Activated CD8-positive, alpha-beta memory T cell treated with anti-CD3 and anti-CD28 coated beads, Interleukin-2, amount 50 U/mL, for 1 hour (primary cell): ENCODE data around the gene SH3RF3.

Source experiments
- DNase-seq: peaks from one replicate; pipeline ENCODE4 v3.0.0-alpha.2; 2020; ENCODE audit errors: extremely low read depth

The SH3RF3 gene

DNA sequence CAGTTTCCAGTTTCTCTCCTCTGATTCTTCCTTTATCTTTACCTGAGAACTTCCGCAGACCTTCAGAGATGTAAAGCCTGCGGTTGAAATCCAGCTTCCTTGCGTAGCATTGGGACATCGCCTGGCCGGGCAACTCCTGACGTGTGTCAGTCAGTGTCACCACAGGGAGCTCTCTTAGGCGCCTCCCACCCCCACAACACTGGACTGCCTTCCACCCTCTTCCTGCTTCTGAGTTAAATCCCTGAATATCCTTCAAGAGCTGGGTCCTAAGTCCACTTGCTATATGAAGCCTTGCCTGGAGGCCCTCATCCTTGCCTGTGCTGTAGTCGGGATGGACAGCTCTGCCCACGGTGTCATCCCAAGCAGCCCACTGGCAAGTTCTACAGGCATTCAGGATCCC, 305.3 kb downstream of the SH3RF3 start:
- no peak for DNase-seq

DNA sequence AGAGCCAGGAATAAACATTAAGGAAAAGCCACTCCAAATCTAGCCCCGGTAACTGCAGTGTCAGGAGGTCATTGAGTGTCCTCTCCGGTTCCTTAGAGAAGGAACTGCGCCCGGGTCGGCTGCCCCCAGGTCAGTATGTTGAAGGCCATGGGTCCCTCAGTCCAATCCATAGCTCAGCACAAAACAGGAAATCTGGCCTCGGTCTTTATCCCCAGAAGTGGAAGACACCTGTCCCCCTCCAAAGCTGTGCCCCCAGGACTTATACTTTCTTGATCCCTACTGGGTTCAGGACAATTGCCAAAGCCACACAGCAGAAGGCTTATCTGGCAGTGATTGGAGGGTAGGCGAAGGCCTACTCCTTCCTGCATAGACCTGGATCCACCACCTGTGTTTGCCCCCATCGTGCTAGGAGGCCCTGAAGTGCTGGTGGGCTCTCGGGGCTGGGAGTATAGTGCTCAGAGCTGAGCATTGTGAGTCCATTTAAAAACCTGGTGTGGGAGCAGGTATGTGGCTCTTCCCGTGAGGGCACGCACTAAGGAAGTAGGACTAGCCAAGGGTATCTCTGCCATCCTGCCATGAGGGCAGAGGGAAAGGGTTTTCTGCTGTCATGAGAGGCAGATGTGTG, 306.2 kb downstream of the SH3RF3 start:
- DNase-seq, result no peak

DNA sequence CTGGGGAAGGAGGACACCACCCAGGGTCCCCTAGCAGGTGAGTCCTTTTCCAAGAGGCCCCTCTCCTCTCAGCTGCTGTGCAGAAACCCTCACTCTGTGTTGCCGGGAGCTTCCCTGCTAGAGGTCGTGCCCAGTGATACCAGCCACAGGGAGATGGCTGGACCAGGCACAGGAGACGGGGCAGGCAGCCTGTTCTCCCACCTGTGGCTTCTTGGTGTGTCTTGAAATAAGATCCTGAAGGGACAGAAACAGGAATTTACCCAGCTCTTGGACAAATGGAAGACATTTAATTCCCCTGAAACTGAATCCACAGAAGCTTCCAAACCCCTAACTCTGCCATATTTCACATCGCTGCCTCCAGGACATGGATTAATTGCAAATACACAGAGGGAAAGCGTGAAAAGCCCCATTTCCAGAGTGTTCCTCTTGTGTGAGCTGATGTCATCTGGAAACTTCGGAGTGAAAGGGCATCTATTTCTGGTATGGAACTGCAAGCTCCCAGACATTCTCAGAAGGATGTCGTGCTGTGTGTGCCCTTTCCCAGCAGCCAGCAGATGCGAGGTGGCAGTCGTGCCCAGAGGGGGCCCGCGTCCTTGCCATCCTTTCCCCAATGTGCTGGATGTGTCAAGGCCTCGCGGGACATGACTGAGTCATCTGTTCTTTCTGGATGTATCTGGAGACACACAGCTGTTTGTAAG, 307.0 kb downstream of the SH3RF3 start:
- DNase-seq, result no peak

DNA sequence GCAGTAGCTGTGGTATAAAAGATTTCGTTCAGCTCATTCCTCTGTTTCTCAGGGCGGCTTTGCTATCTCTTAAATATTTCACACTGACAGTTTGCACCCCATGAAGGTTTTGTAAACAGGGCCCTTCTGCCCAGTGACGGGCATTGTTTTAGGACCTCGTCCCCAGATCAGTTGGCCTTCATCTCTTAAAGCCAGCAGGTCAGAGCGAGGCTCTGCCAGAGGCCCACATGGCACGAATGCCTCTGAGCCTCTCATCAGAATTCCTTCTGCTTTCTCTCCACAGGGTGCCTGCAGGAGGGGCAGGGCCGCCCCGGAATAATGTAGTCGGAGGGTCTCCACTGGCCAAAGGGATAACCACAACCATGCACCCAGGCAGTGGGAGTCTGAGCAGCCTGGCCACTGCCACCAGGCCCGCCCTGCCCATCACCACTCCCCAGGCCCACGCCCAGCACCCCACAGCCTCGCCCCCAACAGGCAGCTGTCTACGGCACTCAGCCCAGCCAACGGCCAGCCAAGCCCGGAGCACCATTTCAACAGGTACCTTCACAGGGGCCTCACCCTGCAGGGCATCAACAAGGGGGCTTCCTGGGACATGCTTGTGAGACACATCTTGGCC, 307.7 kb downstream of the SH3RF3 start:
- no peak for DNase-seq

DNA sequence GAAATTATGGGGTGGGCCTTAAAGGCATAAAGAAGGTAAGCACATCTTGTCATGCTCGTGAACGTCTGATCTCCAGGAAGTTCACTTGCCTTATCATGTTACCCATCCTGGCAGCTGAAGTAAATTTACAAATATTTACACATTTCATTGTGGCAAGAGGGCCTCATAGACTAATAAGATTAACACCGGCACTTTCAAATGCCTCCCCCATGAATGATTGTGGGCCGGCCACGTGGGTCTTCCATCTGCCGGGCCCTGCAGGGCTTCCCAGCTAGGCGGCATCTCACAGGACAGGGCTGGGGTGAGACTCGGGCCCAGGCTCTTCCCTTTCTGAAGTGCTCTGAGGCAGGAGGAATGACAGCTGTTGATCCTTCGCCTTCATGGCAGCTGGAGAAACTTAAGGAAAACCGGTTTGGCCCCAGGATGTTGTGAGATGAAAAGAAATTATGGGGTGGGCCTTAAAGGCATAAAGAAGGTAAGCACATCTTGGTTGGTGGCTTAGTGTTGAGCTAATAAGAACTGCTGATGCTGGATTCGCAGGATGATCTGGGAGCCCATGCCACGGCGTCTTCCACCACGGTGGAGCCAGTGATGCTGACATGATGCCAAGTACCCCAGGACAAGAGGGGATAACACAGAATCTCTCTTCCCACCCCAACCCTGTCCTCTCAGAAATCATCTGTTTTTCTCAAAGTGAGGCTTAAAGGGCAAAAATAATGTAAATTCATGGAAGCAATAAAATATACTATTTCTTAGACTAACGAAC, 308.5 kb downstream of the SH3RF3 start:
- DNase-seq, result no peak

DNA sequence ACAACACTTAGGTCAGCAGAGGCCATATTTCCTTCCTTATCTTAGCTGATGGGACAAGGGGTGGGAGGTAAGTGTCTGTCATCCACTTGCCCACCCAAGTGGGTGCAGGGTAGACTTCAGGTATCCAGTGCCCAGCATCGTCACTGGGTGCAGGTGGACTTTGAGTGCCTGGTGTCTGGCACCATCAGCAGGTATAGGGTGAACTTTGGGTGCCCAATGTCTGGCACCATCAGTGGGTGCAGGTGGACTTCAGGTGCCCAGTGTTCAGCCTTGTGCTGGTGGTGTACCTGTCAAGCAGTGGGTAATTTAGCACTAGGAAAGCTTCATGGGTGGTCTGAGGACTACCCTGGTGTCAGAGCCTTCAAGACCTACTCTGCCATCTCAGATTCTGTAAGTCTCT, 309.1 kb downstream of the SH3RF3 start:
- DNase-seq, result no peak

DNA sequence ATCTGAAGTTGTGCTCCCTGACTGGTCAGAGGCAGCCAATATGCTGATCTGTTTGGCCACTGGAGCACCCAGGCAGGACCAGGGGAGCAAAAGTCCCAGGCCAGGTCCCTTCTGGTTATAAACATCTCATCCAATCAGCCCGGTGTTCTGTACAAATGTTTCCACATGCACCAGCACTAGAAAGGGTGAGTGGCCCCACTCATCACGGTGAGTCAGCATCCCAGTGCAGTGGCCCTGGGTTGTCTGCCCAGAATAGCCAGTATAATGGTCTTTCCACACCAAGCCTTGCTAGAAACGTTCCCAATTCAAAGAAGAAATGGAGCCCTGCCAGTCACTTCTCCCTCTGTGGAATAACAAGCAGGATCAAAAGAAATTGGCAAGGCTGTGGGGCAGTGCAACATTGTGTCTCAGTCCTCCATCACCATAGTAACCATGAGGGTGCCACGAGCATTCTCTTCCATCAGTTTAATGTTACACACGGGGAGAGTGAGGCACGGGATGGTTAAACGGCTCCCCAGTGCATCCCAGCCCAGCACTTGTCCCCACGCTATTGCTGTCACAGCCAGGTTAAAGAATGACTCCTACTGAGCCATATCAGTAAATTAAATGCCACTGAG, 309.9 kb downstream of the SH3RF3 start:
- DNase-seq, result no peak

DNA sequence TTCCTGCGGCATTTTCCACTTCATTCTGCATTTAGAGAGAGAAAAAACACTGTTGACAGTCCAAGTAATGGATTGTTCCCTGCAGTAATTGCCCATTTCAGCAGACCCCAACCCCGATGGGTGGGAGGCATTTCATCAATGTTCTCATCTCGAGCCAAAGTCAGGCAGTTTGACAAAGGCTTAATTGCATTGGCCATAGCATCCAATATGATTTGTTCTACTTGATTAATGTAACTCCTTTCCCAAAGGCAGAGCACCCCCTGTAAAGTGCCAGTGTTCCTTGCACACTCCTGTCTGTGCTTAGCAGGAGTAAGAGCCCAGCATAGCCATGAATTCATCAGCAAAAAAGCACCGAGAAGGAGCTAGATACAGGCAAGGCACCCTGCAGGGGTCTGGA, 310.4 kb downstream of the SH3RF3 start:
- no peak for DNase-seq

DNA sequence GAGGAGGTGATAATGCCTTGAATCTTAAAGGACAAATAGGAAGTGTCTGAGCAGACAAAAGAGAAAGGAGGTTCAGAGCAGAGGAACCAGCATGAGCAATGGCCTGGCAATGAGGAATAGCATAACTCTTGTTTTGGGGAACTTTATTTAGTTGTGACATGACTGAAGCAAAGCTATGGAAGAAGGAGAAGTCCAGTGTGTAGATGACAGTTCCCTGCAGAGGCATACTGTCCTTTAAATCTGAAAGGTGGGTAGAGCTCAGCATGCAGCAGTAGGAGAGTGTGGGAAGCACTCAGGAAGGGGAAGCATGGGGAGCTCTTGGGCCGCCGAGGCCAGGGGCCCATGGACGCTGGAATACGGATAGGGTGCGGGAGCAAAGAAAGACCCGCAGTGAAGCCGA, 311.0 kb downstream of the SH3RF3 start:
- DNase-seq, result no peak

DNA sequence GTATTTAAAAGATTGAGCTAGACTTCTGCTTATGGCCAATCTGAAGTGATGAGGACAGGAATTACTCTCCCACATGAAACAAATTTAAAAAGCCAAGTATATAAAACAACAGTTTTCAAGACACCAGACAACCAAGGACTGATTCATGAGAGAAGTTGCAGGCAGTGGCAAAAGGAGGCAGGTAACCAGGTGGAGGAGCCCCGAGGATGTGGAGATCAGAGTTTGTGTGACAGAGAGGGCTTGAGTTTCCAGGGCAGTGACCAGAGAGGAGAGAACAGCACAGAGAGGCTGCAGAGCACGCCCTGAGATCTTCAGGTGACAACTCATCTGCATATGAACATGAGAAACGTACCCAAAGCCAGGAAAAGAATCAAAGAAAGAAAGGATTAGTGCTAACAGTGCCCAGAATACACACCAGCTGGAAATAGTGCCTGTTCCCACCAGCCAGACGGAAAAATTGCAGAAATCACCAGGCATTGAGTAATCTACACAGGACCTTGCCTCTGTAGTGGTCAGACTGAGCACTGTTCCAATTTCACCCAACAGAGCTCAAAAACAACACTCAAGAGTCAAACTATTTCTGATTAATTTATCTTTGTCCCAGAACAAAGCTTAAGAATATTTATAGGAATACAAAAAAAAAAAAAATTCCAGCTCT, 311.6 kb downstream of the SH3RF3 start:
- no peak for DNase-seq

DNA sequence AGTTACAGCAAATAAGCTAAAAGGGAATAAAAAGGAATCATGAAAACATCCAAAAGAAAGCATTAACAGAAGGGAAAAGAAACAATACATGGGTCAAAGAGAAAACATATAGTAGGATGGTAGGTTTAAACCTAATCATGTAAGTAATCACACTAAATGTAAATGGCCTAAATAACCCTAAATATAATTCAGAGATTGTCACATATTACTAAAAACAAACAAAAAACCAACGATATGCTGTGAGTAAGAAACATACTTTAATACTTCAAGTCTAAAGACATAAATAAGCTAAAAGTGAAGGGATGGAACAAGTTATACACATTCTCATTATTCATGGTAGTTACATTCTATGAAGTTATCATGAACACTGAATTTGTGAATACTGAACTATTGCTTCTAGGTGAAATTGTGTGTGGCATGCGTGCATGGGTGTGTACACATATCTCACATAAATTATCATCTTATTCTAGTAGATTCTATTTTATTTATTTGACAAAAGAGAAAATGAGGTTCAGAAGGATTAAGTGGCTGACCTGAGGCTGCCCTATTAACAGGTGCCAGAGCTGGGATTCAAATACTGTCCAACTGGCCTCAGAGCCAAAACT, 313.8 kb downstream of the SH3RF3 start:
- no peak for DNase-seq

DNA sequence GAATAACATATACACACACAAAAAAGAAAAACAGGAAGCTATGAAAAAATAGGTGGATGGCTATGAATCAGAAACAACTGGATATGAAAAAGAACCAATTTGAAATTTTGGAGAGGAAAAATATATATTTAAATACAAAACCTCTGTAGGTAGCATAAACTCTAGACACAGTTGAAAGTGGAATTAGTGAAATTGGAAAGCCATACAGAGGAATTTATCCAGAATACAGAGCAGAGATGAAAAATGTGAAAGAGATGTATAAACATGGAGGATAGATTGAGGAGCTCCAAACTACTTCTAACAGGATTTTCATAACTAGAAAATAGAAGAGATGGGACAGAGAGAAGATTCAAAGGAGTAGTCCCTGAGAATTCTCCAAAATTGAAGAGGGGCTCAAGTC, 315.9 kb downstream of the SH3RF3 start:
- DNase-seq, result no peak

DNA sequence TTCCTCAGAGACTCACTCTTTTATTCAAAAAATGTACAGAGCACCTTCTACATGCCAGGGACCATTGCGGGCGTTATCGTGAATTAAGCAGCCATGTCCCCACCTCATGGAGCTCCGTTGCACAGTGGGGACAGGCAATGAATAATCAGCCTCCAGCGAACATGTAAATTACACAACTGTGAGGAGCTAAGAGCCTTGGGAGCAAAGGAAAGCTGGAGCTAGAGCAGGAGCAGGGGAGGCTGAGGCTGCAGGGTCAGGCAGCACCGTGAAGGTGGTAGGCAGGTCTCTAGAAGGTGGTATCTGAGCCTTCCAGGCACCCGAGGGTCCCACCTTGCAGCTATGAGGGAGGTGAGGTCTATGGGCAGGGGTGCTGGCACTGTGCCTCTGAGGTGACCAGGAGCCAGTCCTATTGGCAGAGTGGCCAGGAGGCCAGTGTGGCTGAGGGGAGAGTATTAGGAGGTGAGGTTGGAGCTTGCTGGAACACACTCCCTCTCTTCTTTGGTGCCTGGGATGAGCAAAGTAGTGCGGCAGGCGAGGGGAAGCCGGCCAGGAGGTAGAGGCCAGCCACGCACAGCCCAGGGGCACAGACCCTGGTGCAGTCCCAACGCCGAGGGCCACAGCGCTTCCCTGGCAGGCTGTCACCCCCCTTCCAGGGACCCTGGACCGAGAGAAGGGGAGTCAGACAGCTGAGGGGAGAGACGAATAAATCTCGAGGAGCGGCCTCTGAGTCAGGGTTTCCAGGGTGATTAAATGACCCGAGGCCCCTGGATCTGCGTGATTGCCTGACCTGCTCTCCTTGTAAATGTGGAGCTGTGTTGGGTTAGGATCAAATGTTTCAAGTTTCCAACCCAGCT, 317.5 kb downstream of the SH3RF3 start:
- DNase-seq, result no peak

DNA sequence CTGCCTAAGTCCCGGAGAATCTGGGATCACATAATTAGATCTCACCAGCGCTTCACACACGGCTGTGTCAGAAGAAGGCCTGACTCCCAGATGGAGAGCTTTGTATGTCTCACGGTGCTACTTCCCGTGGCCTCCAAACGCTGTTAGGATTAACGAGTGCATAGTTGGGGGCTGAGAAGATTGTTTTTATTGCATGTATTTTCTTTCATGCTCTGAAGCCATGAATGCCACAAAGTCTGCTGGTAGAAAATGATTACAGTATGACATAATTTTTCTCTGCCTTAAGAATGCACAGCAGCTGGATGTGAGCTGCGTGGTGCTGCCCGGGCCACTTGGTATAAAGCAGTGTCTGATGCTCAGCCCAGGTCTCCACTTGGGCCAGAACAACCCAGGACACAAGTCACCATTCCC, 318.3 kb downstream of the SH3RF3 start:
- no peak for DNase-seq

DNA sequence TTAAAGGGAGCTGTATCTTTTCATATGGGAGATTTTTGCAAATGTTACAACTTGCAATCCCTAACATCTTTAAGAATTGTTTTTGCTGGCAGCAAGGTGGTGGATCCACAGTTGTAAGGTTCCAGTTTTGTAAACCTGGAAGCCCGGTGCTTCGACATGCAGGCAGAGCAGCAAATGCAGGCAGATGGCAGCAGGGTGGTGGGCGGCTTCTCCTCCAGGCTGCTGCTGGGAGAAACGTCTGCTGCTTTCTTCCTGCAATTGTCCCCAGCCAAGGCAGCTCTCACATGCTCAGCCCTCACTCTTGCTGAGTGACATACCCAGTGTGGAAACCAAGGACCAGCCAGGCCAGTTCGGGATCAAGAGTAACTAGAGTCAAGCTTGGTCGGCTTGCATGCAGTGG, 318.8 kb downstream of the SH3RF3 start:
- DNase-seq, result no peak

DNA sequence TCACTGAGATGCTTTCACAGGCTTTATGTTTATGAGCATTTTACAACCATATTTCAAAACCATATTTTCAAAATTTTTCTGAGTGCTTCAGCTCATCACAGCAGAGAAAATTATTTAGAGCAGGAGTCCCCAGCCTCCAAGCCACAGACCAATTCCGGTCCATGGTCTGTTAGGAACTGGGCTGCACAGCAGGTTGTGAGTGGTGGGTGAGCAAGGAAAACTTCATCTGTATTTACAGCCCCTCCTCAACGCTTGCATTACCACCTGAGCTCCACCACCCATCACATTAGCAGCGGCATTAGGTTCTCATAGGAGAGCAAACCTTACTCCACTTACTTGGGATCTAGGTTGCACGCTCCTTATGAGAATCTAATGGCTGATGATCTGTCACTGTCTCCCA, 319.2 kb downstream of the SH3RF3 start:
- DNase-seq, result no peak

DNA sequence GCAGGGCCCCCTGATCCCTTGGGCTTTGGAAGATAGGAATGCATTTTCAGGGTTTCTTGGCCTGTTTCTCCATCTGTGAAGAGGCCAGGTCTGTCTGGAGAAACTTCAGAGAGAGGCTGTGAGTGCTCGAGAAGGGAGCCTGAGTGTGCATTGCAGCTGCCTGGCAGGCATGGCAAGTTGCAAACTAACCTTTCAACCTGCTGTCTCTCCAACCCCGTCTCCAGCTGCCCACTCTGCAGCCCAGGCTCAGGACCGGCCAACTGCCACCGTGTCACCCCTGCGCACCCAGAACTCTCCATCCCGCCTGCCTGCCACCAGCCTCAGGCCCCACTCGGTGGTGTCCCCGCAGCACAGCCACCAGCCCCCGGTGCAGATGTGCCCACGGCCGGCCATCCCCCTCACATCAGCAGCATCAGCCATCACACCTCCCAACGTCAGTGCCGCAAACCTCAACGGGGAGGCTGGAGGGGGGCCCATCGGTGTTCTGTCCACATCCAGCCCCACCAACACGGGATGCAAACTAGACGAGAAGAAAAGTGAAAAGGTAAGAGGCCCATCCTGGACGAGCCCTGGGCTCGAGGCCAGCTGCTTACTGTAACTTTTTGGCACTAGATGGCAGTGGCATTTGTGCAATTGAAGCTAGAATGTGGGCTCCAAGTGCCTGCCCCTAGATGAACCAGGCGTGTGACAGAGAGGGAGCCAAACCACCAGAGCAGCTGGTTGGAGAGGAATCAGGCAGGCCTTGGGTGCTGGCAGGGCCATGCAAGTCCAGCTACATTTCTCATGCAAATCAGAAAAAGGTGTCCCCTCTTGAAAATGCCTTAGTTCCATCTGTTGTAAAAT, 320.2 kb downstream of the SH3RF3 start:
- DNase-seq, result no peak

DNA sequence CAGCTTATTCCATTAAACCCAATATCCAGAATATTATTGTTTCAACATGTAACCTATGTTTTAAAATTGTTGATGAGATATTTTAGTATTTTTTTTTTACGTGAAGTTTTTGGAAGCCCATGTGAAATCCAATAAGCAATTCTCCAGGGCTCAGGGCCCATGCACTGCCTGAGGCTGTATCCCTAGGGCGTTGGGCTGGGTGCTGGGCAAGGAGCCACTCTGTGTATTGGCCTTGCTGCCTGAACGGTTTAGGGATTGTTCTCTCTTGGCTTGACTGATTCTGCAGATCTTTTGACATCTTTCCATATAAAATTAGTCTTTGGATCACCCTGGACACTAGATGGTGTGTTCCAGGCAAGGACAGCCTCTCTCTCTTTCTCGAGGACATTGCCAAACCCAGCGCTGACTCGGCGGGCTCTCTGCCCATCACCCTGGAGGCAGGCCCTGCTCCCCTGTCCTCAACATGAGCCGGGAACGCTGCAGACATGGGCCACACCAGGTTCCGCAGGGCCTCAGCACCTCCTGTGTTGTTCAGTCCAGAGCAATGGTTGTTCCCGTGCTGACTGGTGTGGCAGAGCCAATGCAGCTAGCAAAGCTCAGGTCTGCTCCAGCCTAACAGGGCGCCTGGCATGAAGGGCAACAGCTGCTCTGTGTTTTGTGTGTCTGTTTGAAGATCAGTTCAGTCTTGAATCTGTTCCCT, 321.7 kb downstream of the SH3RF3 start:
- DNase-seq, result no peak

DNA sequence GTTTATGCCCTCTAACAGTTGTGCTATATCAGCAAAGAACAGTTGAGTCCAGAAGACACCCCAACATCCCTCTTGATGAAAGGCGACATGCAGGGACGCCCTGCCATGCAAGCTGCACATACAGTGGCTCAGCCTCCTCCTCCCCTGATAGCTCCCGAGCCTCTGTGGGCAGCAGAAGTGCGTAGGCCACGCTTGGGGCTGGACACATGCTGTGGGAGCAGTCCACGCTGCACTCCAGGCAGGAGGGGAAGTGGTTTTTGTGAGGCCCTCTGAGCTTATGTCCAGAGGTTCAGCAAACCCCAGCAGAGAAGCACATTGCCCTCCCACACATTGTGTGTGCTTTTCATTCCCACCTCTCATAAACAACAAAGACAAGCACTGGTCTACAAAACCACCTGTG, 322.7 kb downstream of the SH3RF3 start:
- no peak for DNase-seq
